Tibial artery (tissue), 4 donors: ENCODE measurements around the gene SNRNP27.

Source experiments
- DNase-seq, 2 donors: peaks; one replicate each; pipeline ENCODE4 v3.0.0-alpha.2; 2019
- H3K27ac ChIP-seq, 2 donors: fragments of 200-600 bp; sonication (generic) in 1 of 2; 1 replicate in 1 of 2; 2 replicates in 1 of 2; pipeline ENCODE4 v1.5.1; 2018 to 2019; ENCODE audit warnings: mild to moderate bottlenecking in 1 of 2
- H3K27me3 ChIP-seq, 2 donors: fragments of 200-600 bp; sonication (generic) in 1 of 2; one replicate each; pipeline versions ENCODE4 v1.5.1 to v1.6.0; 2016 to 2019
- H3K36me3 ChIP-seq, 3 donors: fragments of 200-600 bp; sonication (generic) in 2 of 3; one replicate each; pipeline ENCODE4 v1.5.1; 2016 to 2019; ENCODE audit warnings: mild to moderate bottlenecking in 2 of 3
- H3K4me1 ChIP-seq, 4 donors: fragments of 200-600 bp; sonication (generic) in 2 of 4; 1 replicate in 3 of 4; 2 replicates in 1 of 4; pipeline ENCODE4 v1.5.1; 2016 to 2019
- H3K4me3 ChIP-seq, 2 donors: fragments of 200-600 bp; sonication (generic) in 1 of 2; 1 replicate in 1 of 2; 2 replicates in 1 of 2; pipeline ENCODE4 v1.5.1; 2018 to 2019; ENCODE audit warnings: mild to moderate bottlenecking in 2 of 2
- H3K9me3 ChIP-seq, 3 donors: fragments of 200-600 bp; sonication (generic) in 1 of 3; one replicate each; pipeline ENCODE4 v1.5.1; 2016 to 2019
- intact Hi-C: fragments of 100-400 bp; cut with DNase I; formaldehyde crosslinking; loops from one replicate; pipeline ENCODE4 v1.15.0; 2023; ENCODE audit warnings: low total_unique reads
- TF ChIP-seq, protein P1 (sequence below), 2 experiments: fragments of 200-600 bp in 1 of 2; fragments of 450-650 bp in 1 of 2; IDR thresholded peaks; one replicate each; pipeline ENCODE4 v1.5.1; 2017 to 2019; ENCODE audit warnings: antibody characterized with exemption in 2 of 2, mild to moderate bottlenecking in 1 of 2, moderate library complexity in 1 of 2

The SNRNP27 gene, protein sequence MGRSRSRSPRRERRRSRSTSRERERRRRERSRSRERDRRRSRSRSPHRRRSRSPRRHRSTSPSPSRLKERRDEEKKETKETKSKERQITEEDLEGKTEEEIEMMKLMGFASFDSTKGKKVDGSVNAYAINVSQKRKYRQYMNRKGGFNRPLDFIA

GRCh38 chr2:69893684-69894551 is at the start of gene SNRNP27:
TSS of gene SNRNP27 (plus strand) at chr2:69893956. CDS start at chr2:69893985, 29 bp downstream.
- peaks cover 20 to 29% (median 29%) of the 10 kb centered on the region in 3 donors for H3K36me3 ChIP-seq
- H3K27me3 ChIP-seq = no peaks in the 10 kb centered on the region
- H3K4me3 ChIP-seq = peak within 1 kb of the TSS; percentile 69 to 77
- peaks cover 0 to 4% (median 0%) of the 10 kb centered on the region in 3 donors for H3K9me3 ChIP-seq
- H3K4me1 ChIP-seq = peaks cover 0 to 25% (median 12%) of the 10 kb centered on the region in 4 donors
- TF ChIP-seq, protein P1, sequence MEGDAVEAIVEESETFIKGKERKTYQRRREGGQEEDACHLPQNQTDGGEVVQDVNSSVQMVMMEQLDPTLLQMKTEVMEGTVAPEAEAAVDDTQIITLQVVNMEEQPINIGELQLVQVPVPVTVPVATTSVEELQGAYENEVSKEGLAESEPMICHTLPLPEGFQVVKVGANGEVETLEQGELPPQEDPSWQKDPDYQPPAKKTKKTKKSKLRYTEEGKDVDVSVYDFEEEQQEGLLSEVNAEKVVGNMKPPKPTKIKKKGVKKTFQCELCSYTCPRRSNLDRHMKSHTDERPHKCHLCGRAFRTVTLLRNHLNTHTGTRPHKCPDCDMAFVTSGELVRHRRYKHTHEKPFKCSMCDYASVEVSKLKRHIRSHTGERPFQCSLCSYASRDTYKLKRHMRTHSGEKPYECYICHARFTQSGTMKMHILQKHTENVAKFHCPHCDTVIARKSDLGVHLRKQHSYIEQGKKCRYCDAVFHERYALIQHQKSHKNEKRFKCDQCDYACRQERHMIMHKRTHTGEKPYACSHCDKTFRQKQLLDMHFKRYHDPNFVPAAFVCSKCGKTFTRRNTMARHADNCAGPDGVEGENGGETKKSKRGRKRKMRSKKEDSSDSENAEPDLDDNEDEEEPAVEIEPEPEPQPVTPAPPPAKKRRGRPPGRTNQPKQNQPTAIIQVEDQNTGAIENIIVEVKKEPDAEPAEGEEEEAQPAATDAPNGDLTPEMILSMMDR (IDR thresholded peaks at IDR 0.05) = no peak
- DNase-seq = peak; percentile 71 to 85
- intact Hi-C loops = no loop called here
- peak within 1 kb of the TSS; percentile 81 to 85 for H3K27ac ChIP-seq

- intact Hi-C loops = no loop called here
- DNase-seq = no peak
- no peaks in the 10 kb centered on the region for H3K9me3 ChIP-seq
- TF ChIP-seq, protein P1 (IDR thresholded peaks at IDR 0.05) = no peak
- peaks cover 8 to 64% (median 32%) of the 10 kb centered on the region in 3 donors for H3K36me3 ChIP-seq
- H3K27ac ChIP-seq = no peak overlapping the region
- no peak overlapping the region for H3K4me3 ChIP-seq
- no peaks in the 10 kb centered on the region for H3K27me3 ChIP-seq
- H3K4me1 ChIP-seq = no peaks in the 10 kb centered on the region
Observed at GRCh38 chr2:69843993-69844392, 49.8 kb upstream of the SNRNP27 start.

DNA sequence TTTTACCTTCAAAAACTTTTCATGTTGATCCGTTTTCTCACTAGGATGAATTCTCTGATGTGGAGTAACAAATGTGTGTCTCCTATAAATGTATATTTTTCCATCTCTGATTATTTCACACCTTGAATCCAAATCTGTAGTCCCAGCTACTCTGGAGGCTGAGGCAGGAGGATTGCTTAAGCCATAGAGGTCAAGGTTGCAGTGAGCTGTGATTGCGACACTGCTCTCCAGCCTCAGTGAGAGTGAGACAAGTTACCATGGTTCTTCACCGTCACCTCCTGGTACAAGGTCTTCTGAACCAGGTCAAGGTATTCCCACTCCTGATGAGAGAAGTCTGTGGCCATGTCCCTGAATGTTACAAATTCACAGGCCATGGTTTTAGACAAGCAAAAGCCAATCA is 49.2 kb upstream of the SNRNP27 start:
- peaks cover 12 to 68% (median 37%) of the 10 kb centered on the region in 3 donors for H3K36me3 ChIP-seq
- no peaks in the 10 kb centered on the region for H3K9me3 ChIP-seq
- H3K27me3 ChIP-seq = no peaks in the 10 kb centered on the region
- TF ChIP-seq, protein P1 (IDR thresholded peaks at IDR 0.05) = no peak
- H3K27ac ChIP-seq = no peak overlapping the region
- no peak for DNase-seq
- H3K4me3 ChIP-seq = no peak overlapping the region
- no peaks in the 10 kb centered on the region for H3K4me1 ChIP-seq
- intact Hi-C loops = no loop called here

GRCh38 chr2:69846182-69847067 is 47.3 kb upstream of the SNRNP27 start:
- Histone ChIP-seq H3K9me3 (no peaks in the 10 kb centered on the region), H3K36me3 (peaks cover 12 to 70% (median 55%) of the 10 kb centered on the region in 3 donors), H3K27ac (no peak overlapping the region), H3K4me3 (no peak overlapping the region), H3K4me1 (no peaks in the 10 kb centered on the region), H3K27me3 (no peaks in the 10 kb centered on the region)
- no peak for DNase-seq
- TF ChIP-seq, protein P1 (IDR thresholded peaks at IDR 0.05) = no peak
- intact Hi-C loops = no loop called here

GRCh38 chr2:69847068-69847828 is 46.5 kb upstream of the SNRNP27 start:
- TF ChIP-seq, protein P1 (IDR thresholded peaks at IDR 0.05) = no peak
- Histone ChIP-seq H3K4me1 (no peaks in the 10 kb centered on the region), H3K27me3 (no peaks in the 10 kb centered on the region), H3K36me3 (peaks cover 12 to 73% (median 59%) of the 10 kb centered on the region in 3 donors), H3K9me3 (no peaks in the 10 kb centered on the region), H3K27ac (no peak overlapping the region), H3K4me3 (no peak overlapping the region)
- intact Hi-C loops = no loop called here
- DNase-seq = no peak
